K562 (cell line): ENCODE measurements around the gene PUSL1. TPM values are rescaled to one million over a fixed set of nuclear protein-coding genes. Genes with fewer than 3 reads are reported as not detected.
A peak's percentile ranks its signal among the peaks of the same experiment; 100 is the strongest.

Experiments used
- ATAC-seq: fragments of 200-7000 bp; cut with Tn5 transposase; 3 replicates; pipeline ENCODE4 v1.9.1; 2020; ENCODE audit warnings: moderate library complexity
- BruUV-seq: library from RNA; stranded (reverse); fragments of 400-500 nt; replicated peaks from 2 replicates; lab custom pipeline; 2021; lab: Mats Ljungman, UMichigan
- CTCF ChIA-PET: fragments of 300-600 bp; formaldehyde crosslinking; extraction: SDS; loops from one replicate; lab custom pipeline; 2021; ENCODE audit warnings: low intra/inter-chr PET ratio; lab: Yijun Ruan, JAX
- POLR2A ChIA-PET: fragments of 300-600, 350-650 bp; sonication (Branson Sonifier 250); formaldehyde crosslinking; extraction: SDS; loops from one replicate; lab custom pipeline; 2021; ENCODE audit warnings: antibody characterized with exemption, inconsistent platforms; lab: Yijun Ruan, JAX
- DNase-seq, 4 experiments: peaks; one replicate each; pipeline versions ENCODE4 v3.0.0 to v3.0.0-alpha.2; 2011 to 2018; ENCODE audit warnings: low spot score in 3 of 4, mixed read lengths in 3 of 4; ENCODE audit errors: extremely low read depth in 1 of 4
- FAIRE-seq: peaks from 2 replicates; lab custom pipeline; 2011; peaks lifted over from hg19 to GRCh38; lab: Jason Lieb, UNC
- H2AFZ ChIP-seq: 2 replicates; pipeline ENCODE4 v1.6.0; 2011; ENCODE audit warnings: low read depth, low read length, control low read depth, inconsistent platforms
- H3K27ac ChIP-seq: fragments of 200-600 bp; 3 replicates; pipeline ENCODE4 v1.8.0; 2011; ENCODE audit warnings: low read depth, mild to moderate bottlenecking, control low read depth, inconsistent platforms, low read length, moderate library complexity, mixed read lengths; ENCODE audit errors: extremely low read depth
- H3K27me3 ChIP-seq, 2 experiments: fragments of 300-600 bp in 1 of 2; 2 replicates in 1 of 2; 3 replicates in 1 of 2; pipeline versions ENCODE4 v1.6.0 to v1.8.0; 2011; ENCODE audit warnings: inconsistent platforms in 2 of 2, low read length in 2 of 2, mild to moderate bottlenecking in 1 of 2, mixed read lengths in 1 of 2, moderate library complexity in 1 of 2; ENCODE audit not compliant: control insufficient read depth in 2 of 2, insufficient read depth in 2 of 2
- H3K36me3 ChIP-seq: fragments of 300-600 bp; 3 replicates; pipeline ENCODE4 v1.8.0; 2011; ENCODE audit warnings: mild to moderate bottlenecking, low read length, inconsistent platforms; ENCODE audit not compliant: control insufficient read depth, insufficient read depth
- H3K4me1 ChIP-seq, 2 experiments: fragments of 200-600 bp in 1 of 2; replicated peaks in 1 of 2; 2 replicates in 1 of 2; 3 replicates in 1 of 2; pipeline versions ENCODE4 v1.5.1 to v1.8.0; 2011; ENCODE audit warnings: inconsistent platforms in 2 of 2, low read length in 2 of 2, mild to moderate bottlenecking in 1 of 2, mixed read lengths in 1 of 2, moderate library complexity in 1 of 2; ENCODE audit not compliant: control insufficient read depth in 2 of 2, insufficient read depth in 2 of 2
- H3K4me2 ChIP-seq: 2 replicates; pipeline ENCODE4 v1.6.1; 2011; ENCODE audit warnings: low read length, control low read depth, inconsistent platforms, mixed read lengths; ENCODE audit not compliant: insufficient read depth
- H3K4me3 ChIP-seq: fragments of 200-600 bp; sonication (generic), shearing (Covaris generic); 2 replicates; pipeline ENCODE4 v1.5.1; 2016; ENCODE audit warnings: control low read depth, inconsistent platforms
- H3K79me2 ChIP-seq: fragments of 200-600 bp; 3 replicates; pipeline ENCODE4 v1.8.0; 2011; ENCODE audit warnings: low read length, inconsistent platforms; ENCODE audit not compliant: control insufficient read depth, insufficient read depth
- H3K9ac ChIP-seq, 2 experiments: 2 replicates each; pipeline versions ENCODE4 v1.6.0 to v1.6.1; 2011; ENCODE audit warnings: low read depth in 2 of 2, low read length in 2 of 2, control low read depth in 1 of 2, inconsistent platforms in 1 of 2, mild to moderate bottlenecking in 1 of 2, mixed read lengths in 1 of 2; ENCODE audit not compliant: insufficient read depth in 1 of 2
- H3K9me1 ChIP-seq: one replicate; pipeline ENCODE4 v1.6.0; 2011; ENCODE audit warnings: inconsistent platforms, mild to moderate bottlenecking, low read length, moderate library complexity; ENCODE audit not compliant: control insufficient read depth, insufficient read depth
- H3K9me3 ChIP-seq: replicated peaks from 2 replicates; pipeline ENCODE4 v1.5.1; 2011; ENCODE audit warnings: low read depth, low read length, inconsistent platforms; ENCODE audit not compliant: control insufficient read depth, insufficient read depth
- H4K20me1 ChIP-seq: replicated peaks from 2 replicates; pipeline ENCODE4 v1.6.1; 2011; ENCODE audit warnings: low read length, inconsistent platforms, mixed read lengths; ENCODE audit not compliant: control insufficient read depth, insufficient read depth
- POLR2G ChIP-seq: fragments of 200-400 bp; formaldehyde crosslinking; IDR thresholded peaks from 2 replicates; pipeline ENCODE4 v1.6.1; 2017; ENCODE audit warnings: low read depth, mild to moderate bottlenecking, antibody characterized with exemption, low read length, moderate library complexity
- RBFOX2 ChIP-seq: fragments of 200-400 bp; formaldehyde crosslinking; IDR thresholded peaks from 2 replicates; pipeline ENCODE4 v1.6.1; 2017; ENCODE audit warnings: low read depth, mild to moderate bottlenecking, low read length, moderate library complexity
- SNAPC5 ChIP-seq: fragments of 250-450 bp; sonication (Bioruptor Pico); IDR thresholded peaks from 2 replicates; pipeline ENCODE4 v1.8.0; 2021; ENCODE audit warnings: moderate library complexity, mild to moderate bottlenecking, inconsistent platforms
- ZBTB33 ChIP-seq: sonication (generic); formaldehyde crosslinking; IDR thresholded peaks from 2 replicates; pipeline ENCODE4 v1.8.1; 2023; ENCODE audit warnings: mild to moderate bottlenecking, missing genetic modification reagents
- WGBS: fragments of 100-300 bp; shearing (Covaris generic); methylation state at CpG from one replicate; pipeline ENCODE4 v1.1.6; 2016; ENCODE audit warnings: low coverage, mixed read lengths; ENCODE audit not compliant: insufficient coverage; ENCODE audit errors: missing lambda C conversion rate; 5-methylcytosine and 5-hydroxymethylcytosine counted together
- in situ Hi-C: fragments of 300-500 bp; cut with MboI; formaldehyde crosslinking; loops from 4 replicates; pipeline ENCODE4 v1.15.0; 2018; ENCODE audit warnings: inconsistent platforms, mixed read lengths
- intact Hi-C: fragments of 100-400 bp; cut with micrococcal nuclease; formaldehyde crosslinking; loops from 2 replicates; pipeline ENCODE4 v1.14.2; 2022
- polyA plus RNA-seq, 8 experiments: library from polyadenylated mRNA; depleted of rRNA in 4 of 8; stranded (reverse) in 5 of 8; unstranded in 3 of 8; fragments of >200 nt; fragmentation: Nextera tagmentation in 2 of 8; fragmentation: Illumina TruSeq in 1 of 8; extraction: Ambion mirVana in 2 of 8; extraction: Trizol in 1 of 8; gene quantifications; 2 replicates each; pipeline versions ENCODE4 v1.2.1 to v1.2.3, GENCODE V29; 2011 to 2014; ENCODE audit warnings: inconsistent platforms in 1 of 8, missing spikeins in 1 of 8
- total RNA-seq, 7 experiments: library from RNA; depleted of rRNA in 6 of 7; stranded (reverse); fragments of >200 nt in 6 of 7; fragmentation: Illumina TruSeq in 2 of 7; extraction: Trizol in 2 of 7; gene quantifications; 2 replicates each; pipeline versions ENCODE4 v1.2.1 to v1.2.3, GENCODE V29; 2011 to 2021; ENCODE audit warnings: low replicate concordance in 1 of 7

Gene PUSL1
- total and polyA plus RNA-seq, 9 of the 15 experiments (the other 6 are each of a cell fraction or from before 2014, with no cell fraction given) = 0.62 to 86.9 (median 13.6) TPM

DNA sequence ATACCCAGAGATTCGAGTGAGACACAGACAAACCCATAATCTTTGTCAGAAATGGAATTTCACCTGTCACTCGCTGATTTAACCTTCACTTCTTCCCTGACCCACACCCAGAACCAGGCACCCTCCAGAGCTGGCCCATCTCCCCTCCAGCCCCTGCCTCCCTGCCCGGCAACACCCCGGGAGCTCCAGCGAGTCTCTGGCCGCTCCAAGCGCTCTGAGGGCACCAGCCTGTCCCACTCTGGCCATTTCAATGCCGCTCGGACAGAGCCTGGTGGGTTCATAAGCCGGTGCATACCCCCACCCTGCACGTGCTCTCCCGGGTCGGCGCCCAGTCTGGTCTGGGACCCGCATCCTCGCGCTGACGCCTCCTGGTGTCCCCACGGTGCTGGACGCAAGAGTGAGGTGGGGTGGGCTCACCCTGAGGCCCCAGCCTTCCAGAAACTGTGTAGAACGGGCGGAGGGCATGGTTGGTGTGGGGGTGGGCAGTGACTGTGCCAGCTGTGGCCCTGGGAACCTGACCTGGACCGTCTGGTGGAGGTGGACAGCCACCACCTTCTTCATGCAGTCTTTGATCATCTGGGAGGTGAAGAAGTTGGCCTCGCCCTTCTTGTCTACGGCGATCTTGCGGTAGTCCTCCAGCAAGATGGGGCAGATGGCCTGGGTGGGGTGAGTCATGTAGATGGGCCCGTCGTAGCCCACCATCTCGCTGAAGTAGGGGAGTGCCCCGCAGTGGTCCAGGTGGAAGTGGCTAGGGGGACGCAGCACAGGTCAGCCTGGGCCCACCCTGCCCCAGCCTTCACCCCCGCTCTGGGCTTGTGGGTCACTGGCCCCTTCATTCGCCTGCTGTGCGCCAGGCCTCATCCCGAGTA is 10.6 kb downstream of the PUSL1 start:
- no peak overlapping the region for H3K4me2 ChIP-seq

More for the DNA sequence above, 10.6 kb downstream of the PUSL1 start:
- in situ Hi-C loops = no loop called here
- Histone ChIP-seq H4K20me1 (peaks cover 28% of the 10 kb centered on the region; the same call in 1 of the 2 replicates), H3K79me2 (peaks cover 66% of the 10 kb centered on the region), H2AFZ (no peak overlapping the region), H3K4me1 (peaks cover 37 to 82% of the 10 kb centered on the region in 2 experiments), H3K9ac (peak overlapping the region in 1 of 2 experiments; percentile 83; a peak in 2 of 4 replicates), H3K4me3 (no peak overlapping the region), H3K9me1 (peaks cover 13% of the 10 kb centered on the region), H3K36me3 (peaks cover 80% of the 10 kb centered on the region), H3K27me3 (no peaks in the 10 kb centered on the region), H3K27ac (no peak overlapping the region; the same call in 2 of the 3 replicates), H3K9me3 (no peaks in the 10 kb centered on the region)
- 86% methylated on average over 36 of the region's 36 CpGs for WGBS
- TF ChIP-seq ZBTB33 (CRISPR knock-in tag) = peak; percentile 94
- no peak for TF ChIP-seq SNAPC5
- TF ChIP-seq POLR2G = peak; percentile 57
- peak; percentile 57; the same call in 1 of the 2 replicates for TF ChIP-seq RBFOX2
- intact Hi-C loops = no loop called here
- ATAC-seq (no peak), FAIRE-seq (no peak), DNase-seq (no peak)
- ChIA-PET POLR2A (interaction anchor here (0.8 to 4.3 kb wide), 3 partner anchors 8 to 111 kb away, joined by 3 to 30 read pairs (median 3); no protein-coding TSS in a partner anchor), CTCF (no interaction called here)
- BruUV-seq = no TSS peak
